Muscle layer of duodenum (tissue), 2 donors: Measurements from ENCODE around the gene HRH3.

Source experiments
- H3K27ac ChIP-seq: one replicate; pipeline ENCODE4 v1.7.0; 2013; ENCODE audit warnings: mild to moderate bottlenecking, low read length
- H3K27me3 ChIP-seq: one replicate; pipeline ENCODE4 v1.7.0; 2013; ENCODE audit warnings: low read depth, mild to moderate bottlenecking, control low read depth, low read length
- H3K36me3 ChIP-seq, 2 donors: one replicate each; pipeline ENCODE4 v1.7.0; 2013; ENCODE audit warnings: low read length in 2 of 2, control low read depth in 1 of 2, mild to moderate bottlenecking in 1 of 2; ENCODE audit not compliant: insufficient read depth in 2 of 2, control insufficient read depth in 1 of 2
- H3K4me1 ChIP-seq, 2 donors: one replicate each; pipeline ENCODE4 v1.7.0; 2013; ENCODE audit warnings: low read length in 2 of 2, mild to moderate bottlenecking in 2 of 2, control low read depth in 1 of 2, moderate library complexity in 1 of 2; ENCODE audit not compliant: insufficient read depth in 2 of 2, control insufficient read depth in 1 of 2
- H3K4me3 ChIP-seq, 2 donors: one replicate each; pipeline ENCODE4 v1.7.0; 2013; ENCODE audit warnings: low read length in 2 of 2, low read depth in 1 of 2, mild to moderate bottlenecking in 1 of 2
- H3K9me3 ChIP-seq, 2 donors: one replicate each; pipeline ENCODE4 v1.7.0; 2013; ENCODE audit warnings: low read length in 2 of 2, control low read depth in 1 of 2, mild to moderate bottlenecking in 1 of 2; ENCODE audit not compliant: control insufficient read depth in 1 of 2
- donor health status: healthy.

Gene HRH3

GRCh38 chr20:62219992-62220665, at the start of gene HRH3:
Gene HRH3 (minus strand): TSS chr20:62220278. CDS start chr20:62219970, 308 bp downstream.
- Histone ChIP-seq H3K9me3 (no peaks in the 10 kb centered on the region), H3K4me3 (peak within 1 kb of the TSS in 1 of 2 donors; percentile 47), H3K36me3 (no peaks in the 10 kb centered on the region), H3K27ac (no peak within 1 kb of the TSS), H3K4me1 (peaks cover 0 to 19% of the 10 kb centered on the region in 2 donors), H3K27me3 (peaks cover 48% of the 10 kb centered on the region)

GRCh38 chr20:62269871-62270270, 49.8 kb upstream of the HRH3 start:
- no peaks in the 10 kb centered on the region for H3K27me3 ChIP-seq
- peaks cover 29 to 58% of the 10 kb centered on the region in 2 donors for H3K36me3 ChIP-seq
- no peak overlapping the region for H3K27ac ChIP-seq

GRCh38 chr20:62269378-62269777, 49.3 kb upstream of the HRH3 start:
- H3K4me3 ChIP-seq: no peak overlapping the region

More at GRCh38 chr20:62269871-62270270, 49.8 kb upstream of the HRH3 start:
- H3K9me3 ChIP-seq: no peaks in the 10 kb centered on the region
- H3K4me3 ChIP-seq: no peak overlapping the region
- H3K4me1 ChIP-seq: no peaks in the 10 kb centered on the region

GRCh38 chr20:62268228-62268900, 48.3 kb upstream of the HRH3 start:
- H3K4me1 ChIP-seq: no peaks in the 10 kb centered on the region
- no peaks in the 10 kb centered on the region for H3K9me3 ChIP-seq
- peaks cover 24 to 57% of the 10 kb centered on the region in 2 donors for H3K36me3 ChIP-seq
- H3K4me3 ChIP-seq: no peak overlapping the region
- no peaks in the 10 kb centered on the region for H3K27me3 ChIP-seq
- H3K27ac ChIP-seq: no peak overlapping the region

More at GRCh38 chr20:62269378-62269777, 49.3 kb upstream of the HRH3 start:
- Histone ChIP-seq H3K36me3 (peaks cover 29 to 58% of the 10 kb centered on the region in 2 donors), H3K27me3 (no peaks in the 10 kb centered on the region), H3K4me1 (no peaks in the 10 kb centered on the region), H3K27ac (no peak overlapping the region), H3K9me3 (no peaks in the 10 kb centered on the region)

GRCh38 chr20:62267543-62267942, 47.5 kb upstream of the HRH3 start:
- Histone ChIP-seq H3K4me3 (no peak overlapping the region), H3K27me3 (no peaks in the 10 kb centered on the region), H3K36me3 (peaks cover 24 to 57% of the 10 kb centered on the region in 2 donors), H3K27ac (no peak overlapping the region), H3K9me3 (no peaks in the 10 kb centered on the region), H3K4me1 (no peaks in the 10 kb centered on the region)

- Histone ChIP-seq H3K27ac (no peak overlapping the region), H3K36me3 (peaks cover 30 to 56% of the 10 kb centered on the region in 2 donors), H3K9me3 (no peaks in the 10 kb centered on the region), H3K27me3 (no peaks in the 10 kb centered on the region), H3K4me1 (no peaks in the 10 kb centered on the region), H3K4me3 (no peak overlapping the region)
Observed at GRCh38 chr20:62266851-62267250, 46.8 kb upstream of the HRH3 start.

GRCh38 chr20:62266340-62266739, 46.3 kb upstream of the HRH3 start:
- Histone ChIP-seq H3K9me3 (no peaks in the 10 kb centered on the region), H3K27ac (no peak overlapping the region), H3K4me3 (no peak overlapping the region), H3K4me1 (no peaks in the 10 kb centered on the region), H3K36me3 (peaks cover 31 to 57% of the 10 kb centered on the region in 2 donors), H3K27me3 (no peaks in the 10 kb centered on the region)

GRCh38 chr20:62265365-62265764, 45.3 kb upstream of the HRH3 start:
- H3K36me3 ChIP-seq: peaks cover 34 to 59% of the 10 kb centered on the region in 2 donors
- no peak overlapping the region for H3K27ac ChIP-seq
- no peaks in the 10 kb centered on the region for H3K4me1 ChIP-seq
- no peaks in the 10 kb centered on the region for H3K9me3 ChIP-seq
- no peak overlapping the region for H3K4me3 ChIP-seq
- no peaks in the 10 kb centered on the region for H3K27me3 ChIP-seq

- Histone ChIP-seq H3K4me3 (no peak overlapping the region), H3K27me3 (no peaks in the 10 kb centered on the region), H3K9me3 (no peaks in the 10 kb centered on the region), H3K27ac (no peak overlapping the region), H3K4me1 (no peaks in the 10 kb centered on the region), H3K36me3 (peaks cover 40 to 64% of the 10 kb centered on the region in 2 donors)
Observed at GRCh38 chr20:62263396-62263795, 43.3 kb upstream of the HRH3 start.

GRCh38 chr20:62262064-62262463, 42.0 kb upstream of the HRH3 start:
- Histone ChIP-seq H3K4me1 (no peaks in the 10 kb centered on the region), H3K4me3 (no peak overlapping the region), H3K36me3 (peaks cover 40 to 69% of the 10 kb centered on the region in 2 donors), H3K27ac (no peak overlapping the region), H3K27me3 (no peaks in the 10 kb centered on the region), H3K9me3 (no peaks in the 10 kb centered on the region)

GRCh38 chr20:62259294-62259565, 39.2 kb upstream of the HRH3 start:
- Histone ChIP-seq H3K36me3 (peaks cover 38 to 55% of the 10 kb centered on the region in 2 donors), H3K4me3 (no peak overlapping the region), H3K27ac (no peak overlapping the region), H3K27me3 (no peaks in the 10 kb centered on the region), H3K9me3 (no peaks in the 10 kb centered on the region), H3K4me1 (no peaks in the 10 kb centered on the region)
